Endothelial cell of umbilical vein (primary cell): ENCODE results near the gene WDTC1. TPM values are rescaled to one million over a fixed set of nuclear protein-coding genes. Genes with fewer than 3 reads are reported as not detected.
"Not testable (repeated sequence)": the region's sequence is repeated elsewhere in the genome, so short reads cannot be mapped to it uniquely, and the experiment has no call there.

Source experiments
- BruUV-seq: library from RNA; stranded (reverse); fragments of 400-500 nt; replicated peaks from 2 replicates; lab custom pipeline; 2021; lab: Mats Ljungman, UMichigan
- CTCF ChIA-PET: fragments of 300-600, 350-600 bp; sonication (Branson Sonifier 250); formaldehyde crosslinking; loops from one replicate; lab custom pipeline; 2021; ENCODE audit warnings: antibody characterized with exemption, inconsistent platforms; lab: Charles Lee
- POLR2A ChIA-PET: fragments of 300-600, 350-600 bp; sonication (Branson Sonifier 250); formaldehyde crosslinking; loops from one replicate; lab custom pipeline; 2021; ENCODE audit warnings: antibody characterized with exemption, inconsistent platforms; lab: Charles Lee
- DNase-seq: peaks from one replicate; pipeline ENCODE4 v3.0.0-alpha.2; 2011; ENCODE audit warnings: low read depth, low spot score
- FAIRE-seq: peaks from 2 replicates; lab custom pipeline; 2011; peaks lifted over from hg19 to GRCh38; lab: Jason Lieb, UNC
- H2AFZ ChIP-seq: 2 replicates; pipeline ENCODE4 v1.6.0; 2012; ENCODE audit warnings: low read depth, low read length, control low read depth, inconsistent platforms
- H3K27ac ChIP-seq: 2 replicates; pipeline ENCODE4 v1.5.1; 2011; ENCODE audit warnings: low read depth, mild to moderate bottlenecking, control low read depth, low read length, moderate library complexity; ENCODE audit not compliant: insufficient read depth
- H3K27me3 ChIP-seq, 2 experiments: 2 replicates each; pipeline versions ENCODE4 v1.6.0 to v1.6.1; 2011; ENCODE audit warnings: low read length in 2 of 2, mixed read lengths in 1 of 2; ENCODE audit not compliant: control insufficient read depth in 2 of 2, insufficient read depth in 2 of 2
- H3K36me3 ChIP-seq, 2 experiments: 2 replicates in 1 of 2; 3 replicates in 1 of 2; pipeline ENCODE4 v1.5.1; 2011; ENCODE audit warnings: low read length in 2 of 2, mild to moderate bottlenecking in 1 of 2, moderate library complexity in 1 of 2; ENCODE audit not compliant: control insufficient read depth in 2 of 2, insufficient read depth in 2 of 2; ENCODE audit errors: extremely low read depth in 1 of 2
- H3K4me1 ChIP-seq: 3 replicates; pipeline ENCODE4 v1.5.1; 2011; ENCODE audit warnings: mild to moderate bottlenecking, low read length; ENCODE audit not compliant: control insufficient read depth, insufficient read depth; ENCODE audit errors: extremely low read depth
- H3K4me2 ChIP-seq: 2 replicates; pipeline ENCODE4 v1.6.1; 2011; ENCODE audit warnings: low read length, control low read depth, mixed read lengths; ENCODE audit not compliant: insufficient read depth
- H3K4me3 ChIP-seq, 3 experiments: fragments of 200-600 bp in 1 of 3; sonication (generic), shearing (Covaris generic) in 1 of 3; replicated peaks in 1 of 3; 2 replicates each; pipeline ENCODE4 v1.5.1; 2011 to 2016; ENCODE audit warnings: control low read depth in 3 of 3, low read length in 3 of 3, mild to moderate bottlenecking in 2 of 3, inconsistent platforms in 1 of 3, low read depth in 1 of 3, moderate library complexity in 1 of 3; ENCODE audit not compliant: insufficient read depth in 1 of 3
- H3K79me2 ChIP-seq: 2 replicates; pipeline ENCODE4 v1.6.0; 2012; ENCODE audit warnings: low read length, inconsistent platforms; ENCODE audit not compliant: control insufficient read depth, insufficient read depth
- H3K9ac ChIP-seq: replicated peaks from 2 replicates; pipeline ENCODE3; 2011; ENCODE audit warnings: low read length, control low read depth; ENCODE audit not compliant: insufficient read depth; ENCODE audit errors: extremely low read depth
- H3K9me1 ChIP-seq: replicated peaks from 3 replicates; pipeline ENCODE4 v1.6.0; 2011; ENCODE audit warnings: mild to moderate bottlenecking, low read length; ENCODE audit not compliant: control insufficient read depth, insufficient read depth; ENCODE audit errors: extremely low read depth
- H3K9me3 ChIP-seq: replicated peaks from 2 replicates; pipeline ENCODE4 v1.5.1; 2012; ENCODE audit warnings: low read length, inconsistent platforms; ENCODE audit not compliant: control insufficient read depth, insufficient read depth
- H4K20me1 ChIP-seq: replicated peaks from 2 replicates; pipeline ENCODE3; 2011; ENCODE audit warnings: mild to moderate bottlenecking, low read length; ENCODE audit not compliant: control insufficient read depth, insufficient read depth; ENCODE audit errors: extremely low read depth
- GATA2 ChIP-seq: IDR thresholded peaks from 2 replicates; pipeline ENCODE4 v1.7.0; 2011; ENCODE audit warnings: low read depth, mild to moderate bottlenecking, moderate library complexity, mixed read lengths, low read length; ENCODE audit not compliant: insufficient read length, insufficient read depth
- dilution Hi-C: fragments of 300-500 bp; cut with MboI; formaldehyde crosslinking; loops from one replicate; pipeline ENCODE4 v1.15.0; 2019; ENCODE audit warnings: low sequenced_read_pairs; ENCODE audit not compliant: extremely low pct_ligation_motif_present
- intact Hi-C: fragments of 100-400 bp; cut with micrococcal nuclease; formaldehyde crosslinking; loops from one replicate; pipeline ENCODE4 v1.10.0; 2022
- polyA plus RNA-seq, 4 experiments: library from polyadenylated mRNA; depleted of rRNA in 3 of 4; stranded (reverse) in 3 of 4; unstranded in 1 of 4; fragments of >200 nt; gene quantifications; 2 replicates each; pipeline versions ENCODE4 v1.2.1 to v1.2.3, GENCODE V29; 2011 to 2012; ENCODE audit warnings: missing spikeins in 1 of 4
- total RNA-seq: library from RNA; stranded (reverse); gene quantifications from 2 replicates; pipeline ENCODE4 v1.2.3, GENCODE V29; 2021

WDTC1 gene
- total and polyA plus RNA-seq, 2 donors (not counting 3 experiments of a cell fraction or from before 2014, with no cell fraction given): 15.4 to 27.6 TPM

GRCh38 chr1:27285821-27286220, 51.4 kb downstream of the WDTC1 start:
- H3K79me2 ChIP-seq, H3K4me1 ChIP-seq, FAIRE-seq, H3K27ac ChIP-seq, dilution Hi-C loops, H3K4me3 ChIP-seq, H3K9me1 ChIP-seq, H3K27me3 ChIP-seq, intact Hi-C loops, H4K20me1 ChIP-seq, POLR2A ChIA-PET, H3K9me3 ChIP-seq, DNase-seq, H3K9ac ChIP-seq, H3K4me2 ChIP-seq, BruUV-seq, H2AFZ ChIP-seq: not testable (repeated sequence)
- peaks cover 0 to 11% of the 10 kb centered on the region in 2 experiments for H3K36me3 ChIP-seq
- CTCF ChIA-PET: interaction anchor here (0.6 to 8.9 kb wide), 11 partner anchors 10 to 258 kb away, joined by 3 to 131 read pairs (median 5); no protein-coding TSS in a partner anchor

GRCh38 chr1:27289125-27289524, 54.7 kb downstream of the WDTC1 start:
- H3K4me1 ChIP-seq, dilution Hi-C loops, CTCF ChIA-PET, H3K9me1 ChIP-seq, BruUV-seq, H3K9me3 ChIP-seq, H2AFZ ChIP-seq, H4K20me1 ChIP-seq, H3K79me2 ChIP-seq, H3K4me3 ChIP-seq, H3K27me3 ChIP-seq, DNase-seq, H3K27ac ChIP-seq, H3K36me3 ChIP-seq, H3K9ac ChIP-seq, POLR2A ChIA-PET, FAIRE-seq, H3K4me2 ChIP-seq, intact Hi-C loops: not testable (repeated sequence)

GRCh38 chr1:27290581-27290980, 56.1 kb downstream of the WDTC1 start:
- Histone ChIP-seq H4K20me1 (no peaks in the 10 kb centered on the region), H3K36me3 (peaks cover 0 to 10% of the 10 kb centered on the region in 2 experiments), H3K9ac (no peak overlapping the region), H3K9me1 (no peaks in the 10 kb centered on the region), H3K4me2 (no peak overlapping the region), H3K27ac (no peak overlapping the region), H3K79me2 (no peaks in the 10 kb centered on the region), H3K4me3 (no peak overlapping the region), H3K9me3 (no peaks in the 10 kb centered on the region), H3K4me1 (no peaks in the 10 kb centered on the region), H2AFZ (no peak overlapping the region), H3K27me3 (no peaks in the 10 kb centered on the region)
- DNase-seq: no peak
- TF ChIP-seq GATA2: no peak
- intact Hi-C loops: no loop called here
- no TSS peak for BruUV-seq
- dilution Hi-C loops: no loop called here
- FAIRE-seq: no peak
- ChIA-PET CTCF (no interaction called here), POLR2A (no interaction called here)
